Ovary (tissue), 9 donors: ENCODE data around the gene EMC6. TPM values are rescaled to one million over a fixed set of nuclear protein-coding genes. Genes with fewer than 3 reads are reported as not detected.

ENCODE experiments used
- DNase-seq, 5 donors: peaks; one replicate each; pipeline ENCODE4 v3.0.0-alpha.2; 2019 to 2020
- H3K27ac ChIP-seq, 2 donors: fragments of 200-600 bp; one replicate each; pipeline versions ENCODE4 v1.5.1 to v1.8.0; 2019 to 2022
- H3K27me3 ChIP-seq: fragments of 200-600 bp; one replicate; pipeline ENCODE4 v1.8.0; 2022
- H3K36me3 ChIP-seq: fragments of 200-600 bp; sonication (generic); one replicate; pipeline ENCODE4 v1.5.1; 2019
- H3K4me1 ChIP-seq: one replicate; pipeline ENCODE4 v1.8.1; 2013; ENCODE audit warnings: mild to moderate bottlenecking, moderate library complexity; ENCODE audit not compliant: insufficient read depth
- H3K4me3 ChIP-seq: fragments of 200-600 bp; sonication (generic); one replicate; pipeline ENCODE4 v1.5.1; 2017
- H3K9me3 ChIP-seq, 2 donors: fragments of 200-600 bp in 1 of 2; sonication (generic) in 1 of 2; one replicate each; pipeline versions ENCODE4 v1.5.1 to v1.8.1; 2013 to 2019; ENCODE audit warnings: mild to moderate bottlenecking in 1 of 2, moderate library complexity in 1 of 2
- EP300 ChIP-seq: sonication (generic); formaldehyde crosslinking; IDR thresholded peaks from one replicate; pipeline ENCODE4 v1.6.1; 2017; ENCODE audit warnings: antibody characterized with exemption
- POLR2A ChIP-seq: fragments of 450-650 bp; IDR thresholded peaks from one replicate; pipeline ENCODE4 v1.6.1; 2017; ENCODE audit warnings: antibody characterized with exemption, mild to moderate bottlenecking, moderate library complexity
- WGBS, 3 donors: extraction: QIAGEN DNeasy Blood & Tissue Kit in 1 of 3; methylation state at CpG; one replicate each; pipeline versions ENCODE4 v1.1.5 to v1.1.7; 2013 to 2017; 5-methylcytosine and 5-hydroxymethylcytosine counted together
- intact Hi-C, 4 donors: fragments of 100-400 bp; cut with DNase I; formaldehyde crosslinking; loops; one replicate each; pipeline versions ENCODE4 v1.11.0 to v1.15.1; 2022 to 2023
- polyA plus RNA-seq, 2 donors: library from polyadenylated mRNA; stranded (reverse); fragments of 200-250 nt in 1 of 2; fragments of 350-450 nt in 1 of 2; fragmentation: Illumina TruSeq in 1 of 2; extraction: RNeasy Lipid Tissue Mini Kit (QIAGEN cat#74804) in 1 of 2; gene quantifications; one replicate each; pipeline ENCODE4 v1.2.3, GENCODE V29; 2013 to 2014
- total RNA-seq, 7 donors: library from RNA; depleted of rRNA in 2 of 7; stranded (reverse); fragments of >200 nt in 2 of 7; fragmentation: NEBNext Ultra II Directional in 3 of 7; extraction: Animal tissue kit (Norgen Biotek cat#: 25700) in 3 of 7; gene quantifications; one replicate each; pipeline versions ENCODE4 v1.1.0 to v1.2.4, GENCODE V29; 2016 to 2023
- TF ChIP-seq, protein P1 (sequence below), 3 donors: fragments of 450-650 bp in 2 of 3; fragments of 200-600 bp in 1 of 3; IDR thresholded peaks; one replicate each; pipeline versions ENCODE4 v1.5.1 to v1.8.0; 2016 to 2022; ENCODE audit warnings: antibody characterized with exemption in 3 of 3, mild to moderate bottlenecking in 1 of 3
- donor health status: DM: no; HTN: no; CAD: no; lungs with moderate emphysema.
- donor health status: DM: no; HTN: no; CAD: no.
- donor health status: Bipolar disorder and iron deficiency.
- donor health status: DM: yes; HTN: yes; CAD: no.
- donor health status: DM: no; HTN: no; CAD: no.
- donor health status: DM: yes; HTN: yes; CAD: no.

The EMC6 gene
- total and polyA plus RNA-seq, 9 donors: 7.6 to 38.9 (median 20.5) TPM

DNA sequence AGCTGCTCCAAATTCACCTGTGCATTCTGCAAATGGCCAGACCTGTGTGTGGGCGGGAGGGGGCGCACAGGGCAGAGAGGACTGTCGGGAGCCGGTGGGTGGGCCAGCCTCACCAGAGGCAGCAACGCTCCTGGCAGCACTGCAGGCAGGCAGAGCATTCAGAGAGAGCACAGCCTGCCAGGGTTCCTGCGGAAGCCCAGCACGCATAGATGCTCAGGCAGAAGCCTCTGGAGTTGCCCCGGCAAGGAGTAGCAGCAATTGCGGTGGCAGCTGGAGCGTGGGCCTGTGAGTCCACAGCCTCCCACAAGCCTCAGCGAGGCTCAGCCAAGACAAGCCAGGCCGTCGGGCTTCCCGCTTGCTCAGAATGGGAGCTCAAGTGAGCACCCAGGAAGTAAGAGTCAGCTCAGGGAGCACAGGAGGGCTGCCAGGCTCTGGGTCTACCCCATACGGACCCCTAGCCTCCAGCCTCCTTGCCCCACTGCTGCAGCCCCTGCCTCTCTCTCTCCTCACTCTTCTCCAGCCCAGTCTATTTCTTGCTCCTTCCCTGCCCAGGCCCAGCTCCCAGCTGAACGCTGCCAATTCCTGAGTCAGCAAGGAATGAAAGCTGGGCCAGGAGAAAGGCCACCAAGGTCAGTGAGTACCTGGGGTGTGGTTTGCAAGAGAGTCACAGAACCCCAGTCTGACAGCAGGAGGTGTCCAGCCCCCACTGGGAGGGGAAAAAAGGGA is 9.6 kb downstream of the EMC6 start:
- Histone ChIP-seq H3K27ac (no peak overlapping the region), H3K4me3 (no peak overlapping the region), H3K9me3 (no peaks in the 10 kb centered on the region), H3K4me1 (no peaks in the 10 kb centered on the region), H3K36me3 (no peaks in the 10 kb centered on the region), H3K27me3 (no peaks in the 10 kb centered on the region)
- WGBS, 3 donors: 36 to 40% (median 37%) methylated on average over 15 to 16 of the region's 16 CpGs
- no peak for TF ChIP-seq POLR2A
- TF ChIP-seq, protein P1, sequence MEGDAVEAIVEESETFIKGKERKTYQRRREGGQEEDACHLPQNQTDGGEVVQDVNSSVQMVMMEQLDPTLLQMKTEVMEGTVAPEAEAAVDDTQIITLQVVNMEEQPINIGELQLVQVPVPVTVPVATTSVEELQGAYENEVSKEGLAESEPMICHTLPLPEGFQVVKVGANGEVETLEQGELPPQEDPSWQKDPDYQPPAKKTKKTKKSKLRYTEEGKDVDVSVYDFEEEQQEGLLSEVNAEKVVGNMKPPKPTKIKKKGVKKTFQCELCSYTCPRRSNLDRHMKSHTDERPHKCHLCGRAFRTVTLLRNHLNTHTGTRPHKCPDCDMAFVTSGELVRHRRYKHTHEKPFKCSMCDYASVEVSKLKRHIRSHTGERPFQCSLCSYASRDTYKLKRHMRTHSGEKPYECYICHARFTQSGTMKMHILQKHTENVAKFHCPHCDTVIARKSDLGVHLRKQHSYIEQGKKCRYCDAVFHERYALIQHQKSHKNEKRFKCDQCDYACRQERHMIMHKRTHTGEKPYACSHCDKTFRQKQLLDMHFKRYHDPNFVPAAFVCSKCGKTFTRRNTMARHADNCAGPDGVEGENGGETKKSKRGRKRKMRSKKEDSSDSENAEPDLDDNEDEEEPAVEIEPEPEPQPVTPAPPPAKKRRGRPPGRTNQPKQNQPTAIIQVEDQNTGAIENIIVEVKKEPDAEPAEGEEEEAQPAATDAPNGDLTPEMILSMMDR (IDR thresholded peaks at IDR 0.05): no peak
- no peak for TF ChIP-seq EP300
- intact Hi-C loops: no loop called here
- no peak for DNase-seq

DNA sequence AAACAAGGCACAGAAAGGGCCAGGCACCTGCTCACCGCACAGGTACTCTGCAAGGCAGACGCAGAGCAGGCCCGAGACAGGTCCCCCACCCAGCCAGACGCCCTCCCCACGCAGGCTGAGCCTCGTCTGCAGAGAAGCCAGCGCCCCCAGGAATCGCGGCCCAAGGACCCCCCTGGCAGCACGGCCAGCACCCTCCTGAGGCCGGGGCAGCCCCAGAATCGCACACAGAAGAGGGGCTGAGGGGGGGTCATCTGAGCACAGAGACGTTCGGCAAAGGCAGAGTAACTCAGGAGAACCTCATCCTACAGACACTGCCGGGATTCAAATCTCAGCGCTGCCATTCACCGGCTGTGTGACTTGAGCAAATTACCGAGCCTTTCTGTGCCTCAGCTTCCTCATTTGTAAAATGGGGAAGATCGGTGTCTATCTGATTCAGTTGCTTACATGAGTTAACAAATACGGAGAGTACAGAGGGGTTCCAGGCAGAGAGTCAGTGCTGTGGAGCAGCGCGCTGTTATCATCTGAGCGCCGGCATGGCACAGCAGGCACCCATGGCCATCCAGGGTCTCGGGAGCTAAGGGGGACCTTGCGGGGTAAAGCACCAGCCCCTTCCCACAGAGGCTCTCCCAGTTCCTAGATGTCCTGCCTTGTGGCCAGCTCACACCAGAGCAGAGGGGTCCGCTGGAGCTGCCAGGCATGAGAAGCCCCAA is 10.4 kb downstream of the EMC6 start:
- Histone ChIP-seq H3K27me3 (no peaks in the 10 kb centered on the region), H3K4me1 (no peaks in the 10 kb centered on the region), H3K4me3 (no peak overlapping the region), H3K36me3 (no peaks in the 10 kb centered on the region), H3K27ac (no peak overlapping the region), H3K9me3 (no peaks in the 10 kb centered on the region)
- intact Hi-C loops: no loop called here
- WGBS, 3 donors: 79 to 84% (median 81%) methylated on average over 24 to 27 of the region's 27 CpGs
- DNase-seq: no peak
- TF ChIP-seq, protein P1 (IDR thresholded peaks at IDR 0.05): no peak
- TF ChIP-seq POLR2A (no peak), EP300 (no peak)

DNA sequence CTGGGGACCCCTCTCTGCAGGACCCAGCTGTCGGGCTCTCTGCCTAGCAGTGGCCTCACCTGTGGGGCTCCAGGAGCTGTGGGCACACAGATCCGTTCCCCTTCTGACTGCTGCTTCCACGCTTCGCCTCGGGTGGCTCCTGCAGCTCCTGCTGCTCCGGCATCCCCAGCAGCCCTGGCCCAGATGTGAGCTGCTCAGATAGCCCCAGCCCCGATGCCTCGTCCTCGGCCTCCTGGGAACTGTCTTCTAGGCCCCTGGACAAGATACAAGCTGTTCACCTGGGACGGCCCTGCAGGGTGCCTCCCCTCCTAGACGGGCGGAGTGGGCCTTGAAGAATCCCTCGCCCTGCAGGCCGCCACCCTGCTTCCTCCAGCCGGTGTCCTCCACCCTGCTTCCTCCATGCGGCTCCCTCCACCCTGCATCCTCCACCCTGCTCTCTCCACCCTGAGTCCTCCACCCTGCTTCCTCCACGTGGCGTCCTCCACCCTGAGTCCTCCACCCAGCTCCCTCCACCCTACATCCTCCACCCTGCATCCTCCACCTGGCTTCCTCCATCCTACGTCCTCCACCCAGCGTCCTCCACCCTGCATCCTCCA is 11.0 kb downstream of the EMC6 start:
- DNase-seq: no peak
- no peaks in the 10 kb centered on the region for H3K27me3 ChIP-seq
- H3K4me1 ChIP-seq: no peaks in the 10 kb centered on the region
- intact Hi-C loops: no loop called here
- TF ChIP-seq EP300: no peak
- TF ChIP-seq POLR2A: no peak
- TF ChIP-seq, protein P1 (IDR thresholded peaks at IDR 0.05): no peak
- H3K9me3 ChIP-seq: no peaks in the 10 kb centered on the region
- H3K4me3 ChIP-seq: no peak overlapping the region
- 47 to 54% (median 50%) methylated on average over 19 to 20 of the region's 20 CpGs for WGBS, 3 donors
- no peaks in the 10 kb centered on the region for H3K36me3 ChIP-seq
- H3K27ac ChIP-seq: no peak overlapping the region

DNA sequence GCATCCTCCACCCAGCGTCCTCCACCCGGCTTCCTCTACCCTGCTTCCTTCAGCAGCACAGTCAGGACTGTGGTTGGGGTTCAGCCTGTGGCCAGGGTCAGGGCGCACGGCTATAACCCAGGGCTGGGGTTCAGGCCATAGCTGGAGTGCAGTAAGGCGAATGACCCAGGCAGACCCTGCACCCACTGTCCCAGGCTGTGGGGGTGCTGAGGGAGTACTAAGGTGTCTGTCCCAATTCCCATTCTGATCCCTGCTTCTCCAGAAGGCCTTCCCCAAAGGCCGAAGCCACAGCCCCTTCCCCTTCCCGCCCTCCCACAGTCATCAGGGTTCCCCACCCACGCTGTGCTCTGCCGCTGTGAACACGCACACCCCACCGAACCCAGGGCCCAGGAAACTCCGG is 12.4 kb downstream of the EMC6 start:
- H3K27me3 ChIP-seq: no peaks in the 10 kb centered on the region
- TF ChIP-seq, protein P1 (IDR thresholded peaks at IDR 0.05): no peak
- TF ChIP-seq POLR2A (no peak), EP300 (no peak)
- DNase-seq: no peak
- H3K27ac ChIP-seq: no peak overlapping the region
- intact Hi-C loops: no loop called here
- H3K4me1 ChIP-seq: no peaks in the 10 kb centered on the region
- WGBS, 3 donors: 77 to 87% (median 80%) methylated on average over 12 of the region's 12 CpGs
- no peaks in the 10 kb centered on the region for H3K9me3 ChIP-seq
- H3K36me3 ChIP-seq: no peaks in the 10 kb centered on the region
- H3K4me3 ChIP-seq: no peak overlapping the region
